ENCODE data around the gene ASTN2.

- TF ChIP-seq CTCF (IDR thresholded peaks at IDR 0.05), result no peak
- TF ChIP-seq EP300 (IDR thresholded peaks at IDR 0.05), result no peak
- TF ChIP-seq POLR2A (IDR thresholded peaks at IDR 0.05), result no peak
Observed at GRCh38 chr9:116643691-116644090, 771.2 kb downstream of the ASTN2 start.
